ENCODE data around the gene PPP3R1.

PPP3R1 gene

DNA sequence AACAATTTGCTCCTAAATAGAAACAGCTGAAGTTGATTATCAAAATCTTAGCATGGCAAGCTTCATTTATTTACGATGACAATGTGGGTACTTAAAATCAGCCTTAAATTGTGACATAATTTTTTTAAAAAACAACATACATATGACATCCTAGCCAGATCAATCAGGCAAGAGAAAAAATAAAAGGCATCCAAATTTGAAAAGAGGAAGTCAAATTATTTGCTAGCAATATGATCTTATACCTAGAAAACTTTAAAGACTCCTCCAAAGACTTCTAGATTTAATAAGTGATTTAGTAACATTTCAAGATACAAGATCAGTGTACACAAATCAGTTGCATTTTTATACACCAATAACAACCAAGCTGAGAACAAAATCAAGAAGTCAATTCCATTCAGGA, 14.3 kb upstream of the PPP3R1 start:
- Histone ChIP-seq H3K4me3 (ENCODE audit: low read length, poor library complexity, severe bottlenecking) (no peak overlapping the region), H3K36me3 (ENCODE audit: insufficient read depth, low read length) (no peaks in the 10 kb centered on the region), H3F3A (ENCODE audit: low read depth) (no peaks in the 10 kb centered on the region), H3K9me2 (replicated peaks; ENCODE audit: low read depth, low read length) (no peaks in the 10 kb centered on the region), H3K79me2 (ENCODE audit: insufficient read depth, low read length) (no peaks in the 10 kb centered on the region), H3K4me2 (ENCODE audit: low read depth, low read length, poor library complexity, severe bottlenecking) (no peak overlapping the region), H2AFZ (ENCODE audit: low read length) (no peak overlapping the region), H3K9me3 (ENCODE audit: insufficient read depth, low read depth, low read length) (no peaks in the 10 kb centered on the region), H3K9ac (ENCODE audit: low read depth, low read length, poor library complexity, severe bottlenecking) (no peak overlapping the region), H4K20me1 (ENCODE audit: insufficient read depth, low read length, poor library complexity, severe bottlenecking) (no peaks in the 10 kb centered on the region), H3K4me1 (ENCODE audit: insufficient read depth, low read length, poor library complexity, severe bottlenecking) (no peaks in the 10 kb centered on the region), H3K27me3 (ENCODE audit: insufficient read depth, low read length, poor library complexity, severe bottlenecking) (no peaks in the 10 kb centered on the region)
- TF ChIP-seq, protein P1, sequence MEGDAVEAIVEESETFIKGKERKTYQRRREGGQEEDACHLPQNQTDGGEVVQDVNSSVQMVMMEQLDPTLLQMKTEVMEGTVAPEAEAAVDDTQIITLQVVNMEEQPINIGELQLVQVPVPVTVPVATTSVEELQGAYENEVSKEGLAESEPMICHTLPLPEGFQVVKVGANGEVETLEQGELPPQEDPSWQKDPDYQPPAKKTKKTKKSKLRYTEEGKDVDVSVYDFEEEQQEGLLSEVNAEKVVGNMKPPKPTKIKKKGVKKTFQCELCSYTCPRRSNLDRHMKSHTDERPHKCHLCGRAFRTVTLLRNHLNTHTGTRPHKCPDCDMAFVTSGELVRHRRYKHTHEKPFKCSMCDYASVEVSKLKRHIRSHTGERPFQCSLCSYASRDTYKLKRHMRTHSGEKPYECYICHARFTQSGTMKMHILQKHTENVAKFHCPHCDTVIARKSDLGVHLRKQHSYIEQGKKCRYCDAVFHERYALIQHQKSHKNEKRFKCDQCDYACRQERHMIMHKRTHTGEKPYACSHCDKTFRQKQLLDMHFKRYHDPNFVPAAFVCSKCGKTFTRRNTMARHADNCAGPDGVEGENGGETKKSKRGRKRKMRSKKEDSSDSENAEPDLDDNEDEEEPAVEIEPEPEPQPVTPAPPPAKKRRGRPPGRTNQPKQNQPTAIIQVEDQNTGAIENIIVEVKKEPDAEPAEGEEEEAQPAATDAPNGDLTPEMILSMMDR (conservative IDR thresholded peaks at IDR 0.05; ENCODE audit: low read length): no peak
- no peak for TF ChIP-seq EZH2phosphoT487 (IDR thresholded peaks at IDR 0.05; ENCODE audit: borderline replicate concordance)

DNA sequence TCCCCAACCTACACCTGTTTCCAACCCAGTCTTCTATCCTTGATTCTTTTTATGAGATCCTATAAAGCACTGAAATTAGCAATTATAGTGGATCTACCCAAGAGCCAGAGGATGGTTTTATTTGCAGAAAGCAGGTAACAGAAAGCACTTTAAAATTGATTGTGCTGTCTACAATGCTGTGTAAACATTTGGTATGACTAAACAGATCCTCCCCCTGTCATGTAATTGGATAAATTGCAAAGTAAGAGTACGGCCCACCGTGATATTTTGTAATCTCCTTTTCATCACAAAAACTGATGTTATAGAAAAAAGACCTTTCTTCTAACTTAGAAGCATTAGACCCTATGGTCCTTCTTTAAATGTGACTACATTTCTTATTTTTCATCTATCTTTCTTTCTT, 11.3 kb upstream of the PPP3R1 start:
- Histone ChIP-seq H3K9me2 (replicated peaks; ENCODE audit: low read depth, low read length) (no peaks in the 10 kb centered on the region), H3K27me3 (ENCODE audit: insufficient read depth, low read length, poor library complexity, severe bottlenecking) (no peaks in the 10 kb centered on the region), H3F3A (ENCODE audit: low read depth) (no peaks in the 10 kb centered on the region), H2AFZ (ENCODE audit: low read length) (no peak overlapping the region), H3K79me2 (ENCODE audit: insufficient read depth, low read length) (no peaks in the 10 kb centered on the region), H3K36me3 (ENCODE audit: insufficient read depth, low read length) (no peaks in the 10 kb centered on the region), H3K4me1 (ENCODE audit: insufficient read depth, low read length, poor library complexity, severe bottlenecking) (no peaks in the 10 kb centered on the region), H3K9me3 (ENCODE audit: insufficient read depth, low read depth, low read length) (no peaks in the 10 kb centered on the region), H3K9ac (ENCODE audit: low read depth, low read length, poor library complexity, severe bottlenecking) (no peak overlapping the region), H4K20me1 (ENCODE audit: insufficient read depth, low read length, poor library complexity, severe bottlenecking) (no peaks in the 10 kb centered on the region), H3K4me3 (ENCODE audit: low read length, poor library complexity, severe bottlenecking) (no peak overlapping the region), H3K4me2 (ENCODE audit: low read depth, low read length, poor library complexity, severe bottlenecking) (no peak overlapping the region)
- no peak for TF ChIP-seq EZH2phosphoT487 (IDR thresholded peaks at IDR 0.05; ENCODE audit: borderline replicate concordance)
- TF ChIP-seq, protein P1 (conservative IDR thresholded peaks at IDR 0.05; ENCODE audit: low read length): no peak

GRCh38 chr2:68258851-68259250, 6.5 kb upstream of the PPP3R1 start:
- Histone ChIP-seq H3K27me3 (ENCODE audit: insufficient read depth, low read length, poor library complexity, severe bottlenecking) (no peaks in the 10 kb centered on the region), H3K4me1 (ENCODE audit: insufficient read depth, low read length, poor library complexity, severe bottlenecking) (peaks cover 24% of the 10 kb centered on the region), H3K4me3 (ENCODE audit: low read length, poor library complexity, severe bottlenecking) (no peak overlapping the region), H3K9me3 (ENCODE audit: insufficient read depth, low read depth, low read length) (no peaks in the 10 kb centered on the region), H2AFZ (ENCODE audit: low read length) (no peak overlapping the region), H3K9me2 (replicated peaks; ENCODE audit: low read depth, low read length) (no peaks in the 10 kb centered on the region), H3K9ac (ENCODE audit: low read depth, low read length, poor library complexity, severe bottlenecking) (no peak overlapping the region), H3F3A (ENCODE audit: low read depth) (no peaks in the 10 kb centered on the region), H3K36me3 (ENCODE audit: insufficient read depth, low read length) (no peaks in the 10 kb centered on the region), H3K4me2 (ENCODE audit: low read depth, low read length, poor library complexity, severe bottlenecking) (no peak overlapping the region), H4K20me1 (ENCODE audit: insufficient read depth, low read length, poor library complexity, severe bottlenecking) (no peaks in the 10 kb centered on the region), H3K79me2 (ENCODE audit: insufficient read depth, low read length) (peaks cover 15% of the 10 kb centered on the region)
- no peak for TF ChIP-seq EZH2phosphoT487 (IDR thresholded peaks at IDR 0.05; ENCODE audit: borderline replicate concordance)
- TF ChIP-seq, protein P1 (conservative IDR thresholded peaks at IDR 0.05; ENCODE audit: low read length): no peak
